Measurements from ENCODE around the gene POU2AF1. TPM values are rescaled to one million over a fixed set of nuclear protein-coding genes. Genes with fewer than 3 reads are reported as not detected.

Gene POU2AF1
- total RNA-seq, 3 donors from 2014 or later (not counting 1 experiment from before 2014, with no cell fraction given) = 0.82 to 16.8 (median 1.1) TPM

- H3K4me3 Mint-ChIP-seq = no peak overlapping the region
- no peak overlapping the region for H3K27ac ChIP-seq (ENCODE audit: low read length)
- no peaks in the 10 kb centered on the region for H3K4me1 ChIP-seq (ENCODE audit: control insufficient read depth, insufficient read depth, low read length)
- ATAC-seq = no peak
- H3K9me3 ChIP-seq (ENCODE audit: control insufficient read depth, insufficient read depth, low read length) = no peaks in the 10 kb centered on the region
- no peak overlapping the region for H3K4me3 ChIP-seq (ENCODE audit: low read length)
- H3K27me3 ChIP-seq (ENCODE audit: control insufficient read depth, insufficient read depth, low read length) = no peaks in the 10 kb centered on the region
- H3K36me3 Mint-ChIP-seq = no peaks in the 10 kb centered on the region
- H3K4me1 Mint-ChIP-seq = no peaks in the 10 kb centered on the region
- no peak for TF ChIP-seq CTCF (IDR thresholded peaks at IDR 0.05)
- peaks cover 3 to 4% of the 10 kb centered on the region in 2 donors for H3K9me3 Mint-ChIP-seq
- H3K27ac Mint-ChIP-seq = no peak overlapping the region
- DNase-seq = no peak
- 88% methylated on average over 3 of the region's 3 CpGs for WGBS (ENCODE audit: insufficient coverage)
- peaks cover 7 to 26% of the 10 kb centered on the region in 2 donors for H3K27me3 Mint-ChIP-seq (ENCODE audit: low read depth in 2 of 2)
- H3K36me3 ChIP-seq (ENCODE audit: control insufficient read depth, insufficient read depth, low read length) = no peaks in the 10 kb centered on the region
- intact Hi-C loops (cut with micrococcal nuclease) = no loop called here
These were observed 35.0 kb downstream of the POU2AF1 start for GRCh38 chr11:111344032-111344431.

GRCh38 chr11:111342329-111342728 is 36.7 kb downstream of the POU2AF1 start:
- TF ChIP-seq CTCF (IDR thresholded peaks at IDR 0.05) = no peak
- DNase-seq (no peak), ATAC-seq (no peak)
- peaks cover 9 to 26% of the 10 kb centered on the region in 2 donors for H3K27me3 Mint-ChIP-seq (ENCODE audit: low read depth in 2 of 2)
- H3K9me3 Mint-ChIP-seq = peaks cover 3 to 4% of the 10 kb centered on the region in 2 donors
- Histone ChIP-seq H3K4me1 (ENCODE audit: control insufficient read depth, insufficient read depth, low read length) (no peaks in the 10 kb centered on the region), H3K27ac (ENCODE audit: low read length) (no peak overlapping the region), H3K36me3 (ENCODE audit: control insufficient read depth, insufficient read depth, low read length) (no peaks in the 10 kb centered on the region), H3K27me3 (ENCODE audit: control insufficient read depth, insufficient read depth, low read length) (no peaks in the 10 kb centered on the region), H3K4me3 (ENCODE audit: low read length) (no peak overlapping the region), H3K9me3 (ENCODE audit: control insufficient read depth, insufficient read depth, low read length) (no peaks in the 10 kb centered on the region)
- no peaks in the 10 kb centered on the region for H3K4me1 Mint-ChIP-seq
- no peak overlapping the region for H3K4me3 Mint-ChIP-seq
- WGBS (ENCODE audit: insufficient coverage) = 98% methylated on average over 3 of the region's 3 CpGs
- intact Hi-C loops (cut with micrococcal nuclease) = no loop called here
- H3K27ac Mint-ChIP-seq = no peak overlapping the region
- H3K36me3 Mint-ChIP-seq = no peaks in the 10 kb centered on the region

GRCh38 chr11:111339758-111340388 is 39.2 kb downstream of the POU2AF1 start:
- H3K36me3 ChIP-seq (ENCODE audit: control insufficient read depth, insufficient read depth, low read length) = no peaks in the 10 kb centered on the region
- no peak overlapping the region for H3K27ac ChIP-seq (ENCODE audit: low read length)
- H3K4me3 ChIP-seq (ENCODE audit: low read length) = no peak overlapping the region

More at GRCh38 chr11:111339758-111340388, 39.2 kb downstream of the POU2AF1 start:
- Mint-ChIP-seq H3K27me3 (ENCODE audit: low read depth in 2 of 2) (peaks cover 14 to 20% of the 10 kb centered on the region in 2 donors), H3K9me3 (peaks cover 3 to 4% of the 10 kb centered on the region in 2 donors), H3K36me3 (no peaks in the 10 kb centered on the region), H3K27ac (no peak overlapping the region), H3K4me3 (no peak overlapping the region), H3K4me1 (no peaks in the 10 kb centered on the region)
- no peak for TF ChIP-seq CTCF (IDR thresholded peaks at IDR 0.05)
- H3K4me1 ChIP-seq (ENCODE audit: control insufficient read depth, insufficient read depth, low read length) = no peaks in the 10 kb centered on the region
- no peaks in the 10 kb centered on the region for H3K9me3 ChIP-seq (ENCODE audit: control insufficient read depth, insufficient read depth, low read length)
- DNase-seq (no peak), ATAC-seq (no peak)
- intact Hi-C loops (cut with micrococcal nuclease) = no loop called here
- H3K27me3 ChIP-seq (ENCODE audit: control insufficient read depth, insufficient read depth, low read length) = no peaks in the 10 kb centered on the region
